Endothelial cell of umbilical vein (primary cell): ENCODE results near the gene FCGR3A.
"Not testable (repeated sequence)": the region's sequence is repeated elsewhere in the genome, so short reads cannot be mapped to it uniquely, and the experiment has no call there.

Experiments
- JUN ChIP-seq: IDR thresholded peaks from 2 replicates; pipeline ENCODE4 v1.6.1; 2011; ENCODE audit warnings: borderline replicate concordance, low read depth; ENCODE audit not compliant: insufficient read length, insufficient read depth
- POLR2AphosphoS5 ChIP-seq: IDR thresholded peaks from 2 replicates; pipeline ENCODE4 v1.6.1; 2012; ENCODE audit warnings: low read depth, mild to moderate bottlenecking, control low read depth, low read length, moderate library complexity; ENCODE audit not compliant: insufficient read depth

DNA sequence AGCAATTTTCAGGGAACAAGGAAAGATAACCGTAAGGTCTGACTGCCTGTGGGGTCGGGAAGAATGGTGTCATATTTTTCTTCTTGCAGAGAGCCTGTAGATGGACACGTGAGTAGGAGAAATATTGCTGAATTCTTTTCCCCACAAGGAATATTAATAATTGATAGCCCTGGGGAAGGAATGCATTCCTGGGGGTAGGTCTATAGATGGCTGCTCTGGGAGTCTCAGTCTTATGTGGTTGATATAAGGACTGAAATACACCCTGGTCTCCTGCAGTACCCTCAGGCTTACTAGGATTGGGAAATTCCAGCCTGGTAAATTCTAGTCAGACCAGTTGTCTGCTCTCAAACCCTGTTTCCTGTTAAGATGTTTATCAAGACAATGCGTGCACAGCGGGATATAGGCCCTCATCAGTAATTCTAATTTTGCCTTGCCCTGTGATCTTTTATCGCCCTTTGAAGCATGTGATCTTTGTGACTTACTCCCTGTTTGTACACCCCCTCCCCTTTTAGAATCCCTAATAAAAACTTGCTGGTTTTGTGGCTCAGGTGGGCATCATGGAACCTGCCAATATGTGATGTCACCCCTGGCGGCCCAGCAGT, 12.4 kb downstream of the FCGR3A start:
- TF ChIP-seq POLR2AphosphoS5, JUN: not testable (repeated sequence)
